Activated CD4-positive, alpha-beta T cell treated with anti-CD3 and anti-CD28 coated beads for 4 hours (primary cell): ENCODE measurements around the gene EML1.

Experiments
- DNase-seq, 2 donors: peaks; one replicate each; pipeline ENCODE4 v3.0.0-alpha.2; 2020

Gene EML1, protein sequence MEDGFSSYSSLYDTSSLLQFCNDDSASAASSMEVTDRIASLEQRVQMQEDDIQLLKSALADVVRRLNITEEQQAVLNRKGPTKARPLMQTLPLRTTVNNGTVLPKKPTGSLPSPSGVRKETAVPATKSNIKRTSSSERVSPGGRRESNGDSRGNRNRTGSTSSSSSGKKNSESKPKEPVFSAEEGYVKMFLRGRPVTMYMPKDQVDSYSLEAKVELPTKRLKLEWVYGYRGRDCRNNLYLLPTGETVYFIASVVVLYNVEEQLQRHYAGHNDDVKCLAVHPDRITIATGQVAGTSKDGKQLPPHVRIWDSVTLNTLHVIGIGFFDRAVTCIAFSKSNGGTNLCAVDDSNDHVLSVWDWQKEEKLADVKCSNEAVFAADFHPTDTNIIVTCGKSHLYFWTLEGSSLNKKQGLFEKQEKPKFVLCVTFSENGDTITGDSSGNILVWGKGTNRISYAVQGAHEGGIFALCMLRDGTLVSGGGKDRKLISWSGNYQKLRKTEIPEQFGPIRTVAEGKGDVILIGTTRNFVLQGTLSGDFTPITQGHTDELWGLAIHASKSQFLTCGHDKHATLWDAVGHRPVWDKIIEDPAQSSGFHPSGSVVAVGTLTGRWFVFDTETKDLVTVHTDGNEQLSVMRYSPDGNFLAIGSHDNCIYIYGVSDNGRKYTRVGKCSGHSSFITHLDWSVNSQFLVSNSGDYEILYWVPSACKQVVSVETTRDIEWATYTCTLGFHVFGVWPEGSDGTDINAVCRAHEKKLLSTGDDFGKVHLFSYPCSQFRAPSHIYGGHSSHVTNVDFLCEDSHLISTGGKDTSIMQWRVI

GRCh38 chr14:99793213-99794150, at the start of gene EML1:
EML1 (plus strand) TSS chr14:99793413; CDS start chr14:99793477, 64 bp downstream.
- DNase-seq, result peak; percentile 66 to 79

DNA sequence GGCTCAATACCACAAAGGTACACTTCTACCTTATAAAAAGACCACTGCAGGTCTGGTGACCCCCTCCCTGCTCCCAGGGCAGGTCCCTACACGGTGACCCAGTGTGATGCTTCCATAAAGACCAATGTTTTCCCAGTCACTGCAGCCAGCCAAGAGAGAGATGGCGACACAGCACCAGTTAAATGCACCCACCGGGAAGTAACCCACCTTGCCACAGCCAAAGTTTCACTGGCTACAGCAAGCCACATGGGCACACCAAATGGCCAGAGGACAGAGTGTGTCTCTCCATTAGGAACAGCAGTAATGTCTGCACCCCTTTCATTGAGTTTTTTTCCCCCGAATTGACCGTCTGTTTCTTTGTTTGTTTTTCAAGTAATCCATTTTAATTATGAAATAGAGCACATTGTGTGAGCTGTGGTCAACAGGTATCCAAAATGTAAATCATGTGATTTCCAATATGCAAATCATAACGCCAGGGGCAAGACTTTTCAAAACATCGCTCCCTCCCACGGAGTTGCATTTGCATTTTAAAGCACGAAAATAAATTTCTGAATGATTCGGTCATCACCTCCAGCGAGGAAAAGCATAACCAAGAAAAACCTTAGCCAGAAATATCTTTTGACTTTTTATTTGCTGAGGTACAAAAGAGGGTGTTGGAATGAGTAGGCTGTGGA, 48.9 kb upstream of the EML1 start:
- no peak for DNase-seq

DNA sequence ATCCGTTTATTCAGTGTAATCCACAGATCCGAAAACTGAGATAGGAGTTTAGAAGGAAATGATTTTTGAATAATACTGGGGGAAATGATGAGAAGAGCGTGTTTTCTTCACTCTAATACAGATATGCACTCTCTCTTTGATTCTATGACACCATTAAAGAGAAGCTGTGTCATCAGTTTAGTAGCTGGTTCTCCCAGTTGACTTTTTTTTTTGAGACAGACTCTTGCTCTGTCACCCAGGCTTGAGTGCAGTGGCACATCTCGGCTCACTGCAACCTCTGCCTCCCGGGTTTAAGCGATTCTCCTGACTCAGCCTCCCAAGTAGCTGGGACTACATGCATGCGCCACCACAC, 48.4 kb upstream of the EML1 start:
- DNase-seq, result no peak

- DNase-seq, result no peak
These were observed 47.8 kb upstream of the EML1 start for GRCh38 chr14:99745307-99745951.

DNA sequence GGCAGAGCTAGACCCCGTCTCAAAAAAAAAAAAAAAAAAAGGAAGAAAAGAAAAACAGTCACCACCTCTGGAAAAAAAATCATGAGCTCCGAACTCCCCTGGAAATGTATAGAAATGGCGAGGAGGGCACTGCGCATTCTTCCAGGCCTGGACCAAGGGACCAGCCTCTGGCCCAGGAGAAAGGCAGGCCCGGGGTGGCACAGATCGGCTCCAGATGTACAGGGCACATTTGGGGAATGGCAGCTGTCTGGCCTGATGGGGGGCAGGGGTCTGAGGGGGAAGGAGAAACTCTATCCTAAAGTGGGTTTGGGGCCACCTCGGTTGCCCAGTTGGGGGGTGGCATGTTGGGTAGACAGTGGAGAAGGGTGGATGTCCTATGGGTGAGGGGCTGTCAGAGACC, 46.0 kb upstream of the EML1 start:
- DNase-seq, result no peak

DNA sequence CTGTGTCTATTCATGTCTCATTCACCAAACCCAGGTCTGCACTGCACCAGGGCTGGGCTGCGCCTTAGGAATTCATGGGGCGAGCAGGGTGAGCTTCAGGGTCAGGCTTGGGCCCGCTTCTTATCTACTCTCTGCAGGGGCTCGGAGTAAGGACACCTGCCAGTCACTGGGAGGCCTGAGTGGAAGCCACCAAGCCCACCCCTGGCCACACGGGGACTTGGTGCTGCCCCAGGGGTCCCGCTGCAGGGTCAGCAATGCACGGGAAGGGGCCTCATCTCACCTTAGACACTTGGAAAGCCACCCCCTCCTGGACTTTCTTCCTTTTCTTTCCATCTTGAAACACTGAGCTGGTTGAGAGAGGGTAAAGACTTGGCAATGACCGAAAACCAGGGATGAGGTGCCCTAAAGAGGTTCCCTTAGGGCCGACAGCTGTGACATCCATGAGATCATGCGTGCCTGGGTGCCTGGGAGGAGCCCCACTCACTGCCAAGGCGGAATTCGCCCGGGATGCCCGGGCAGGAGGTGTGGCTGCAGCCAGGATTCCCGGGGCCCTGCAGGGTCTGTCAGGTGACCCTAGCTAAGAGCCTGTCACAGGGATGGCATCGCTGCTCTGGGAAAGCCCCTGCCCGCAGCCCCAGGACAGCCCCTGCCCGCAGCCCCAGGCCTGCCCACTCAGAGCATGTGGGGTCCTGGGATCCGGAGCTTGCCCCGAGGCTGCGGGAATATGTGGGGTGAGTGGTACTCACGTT, 45.5 kb upstream of the EML1 start:
- no peak for DNase-seq

GRCh38 chr14:99748529-99748928, 44.7 kb upstream of the EML1 start:
- no peak for DNase-seq

GRCh38 chr14:99749142-99749541, 44.1 kb upstream of the EML1 start:
- no peak for DNase-seq

- no peak for DNase-seq
These were observed 43.2 kb upstream of the EML1 start for GRCh38 chr14:99749763-99750715.

DNA sequence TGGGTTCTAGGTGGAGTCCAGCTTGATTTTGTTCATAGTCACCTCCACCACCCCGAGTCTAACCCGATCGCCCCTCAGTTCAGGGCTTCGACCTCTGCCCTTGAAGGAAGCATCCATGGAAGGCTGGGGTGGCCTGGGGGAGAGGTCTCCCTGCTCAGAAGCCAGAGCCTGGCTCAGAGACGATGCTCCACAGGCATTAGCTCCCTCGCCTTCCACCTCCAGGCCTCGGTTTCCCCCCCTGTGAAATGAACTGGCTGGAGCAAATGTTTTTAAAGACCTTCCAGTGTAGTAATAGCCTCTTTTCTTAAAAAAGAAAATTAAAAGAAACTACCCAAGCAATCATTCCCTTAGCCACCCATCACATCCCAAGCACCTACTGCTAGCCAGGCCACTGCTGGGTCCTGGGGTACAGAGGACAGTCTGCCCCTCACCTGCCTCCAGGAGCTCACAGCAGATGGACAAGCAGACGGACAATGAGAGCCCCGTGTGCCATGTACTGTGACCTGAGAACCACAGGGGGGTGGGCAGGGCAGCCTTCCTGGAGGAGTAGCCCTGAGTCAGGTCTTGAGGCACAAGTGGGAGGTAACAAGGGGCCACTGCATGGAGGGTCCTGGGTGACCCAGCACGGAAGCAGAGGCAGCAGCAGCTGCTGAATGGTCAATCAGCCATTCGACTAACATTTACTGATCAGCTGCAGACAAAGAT, 42.3 kb upstream of the EML1 start:
- DNase-seq, result no peak

DNA sequence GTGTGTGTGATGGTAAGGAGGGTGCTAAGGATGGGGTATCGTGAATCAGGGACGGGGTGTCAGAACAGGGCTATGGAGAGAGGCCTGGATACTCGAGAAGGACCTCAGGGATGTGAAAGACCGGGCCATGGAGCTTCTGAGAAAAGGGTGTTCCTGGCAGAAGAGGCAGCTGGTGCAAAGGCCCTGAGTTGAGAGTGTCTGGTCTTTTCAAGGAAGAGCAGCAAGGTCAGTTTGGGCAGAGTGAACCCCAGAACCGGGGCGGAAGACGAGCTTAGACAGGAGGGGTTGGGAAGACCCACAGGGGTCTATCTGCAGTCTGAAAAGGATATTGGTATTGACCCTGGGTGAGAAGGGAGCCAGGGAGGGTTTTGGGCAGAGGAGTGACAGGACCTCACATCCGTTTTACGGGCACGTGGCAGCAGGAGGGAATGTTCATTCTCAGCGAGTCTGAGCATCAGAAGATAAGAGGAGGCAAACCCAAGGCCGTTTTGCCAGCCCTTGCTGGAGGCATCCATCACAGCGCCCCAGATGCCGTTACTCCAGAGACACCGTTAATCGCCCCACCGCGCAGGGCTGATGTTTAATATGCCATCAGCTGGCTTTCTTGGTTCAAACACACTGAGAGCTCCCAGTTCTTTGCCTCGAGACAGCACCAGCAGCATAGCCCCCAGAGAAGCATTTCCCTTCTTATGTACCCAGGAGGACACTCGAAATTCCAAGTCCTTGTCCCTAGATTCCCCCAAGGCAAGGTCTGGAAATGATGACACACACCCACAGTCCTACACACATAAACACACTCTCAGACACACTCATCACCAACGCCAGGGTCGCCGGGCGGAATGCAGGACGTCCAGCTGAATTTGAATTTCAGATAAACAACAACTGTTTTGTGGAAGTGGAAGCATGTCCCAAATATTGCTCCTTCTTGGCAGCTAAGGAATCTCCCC, 41.4 kb upstream of the EML1 start:
- no peak for DNase-seq

DNA sequence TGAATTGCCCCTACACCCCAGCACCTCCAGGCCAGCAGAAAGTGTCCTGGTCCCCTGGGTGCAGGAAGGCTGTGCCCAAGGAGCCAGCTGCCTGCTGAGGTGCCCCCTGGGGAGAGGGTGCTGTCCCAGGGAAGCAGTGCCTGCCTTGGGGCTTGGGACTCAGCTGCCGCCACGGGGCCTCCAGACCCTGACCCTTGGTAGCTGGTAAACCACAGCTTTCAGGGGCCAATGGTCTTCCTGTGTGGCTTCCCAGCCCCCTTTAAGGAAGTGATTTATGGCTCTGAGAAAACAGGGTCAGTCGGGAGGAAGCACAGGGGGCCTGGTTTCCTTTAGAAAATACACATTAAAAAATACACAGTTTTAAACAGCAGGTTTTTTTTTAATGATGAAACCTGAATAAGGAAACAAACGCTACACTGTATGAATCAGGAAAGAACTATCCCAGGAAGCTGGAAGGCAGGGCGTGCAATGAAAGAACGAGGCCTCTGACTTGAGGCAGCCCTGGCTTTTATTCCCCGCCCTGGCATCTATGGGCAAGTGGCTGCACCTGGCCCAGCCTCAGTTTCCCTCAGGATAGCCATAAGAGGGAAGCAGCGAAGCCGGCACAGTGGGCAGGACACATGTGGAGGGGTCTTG, 40.6 kb upstream of the EML1 start:
- no peak for DNase-seq

DNA sequence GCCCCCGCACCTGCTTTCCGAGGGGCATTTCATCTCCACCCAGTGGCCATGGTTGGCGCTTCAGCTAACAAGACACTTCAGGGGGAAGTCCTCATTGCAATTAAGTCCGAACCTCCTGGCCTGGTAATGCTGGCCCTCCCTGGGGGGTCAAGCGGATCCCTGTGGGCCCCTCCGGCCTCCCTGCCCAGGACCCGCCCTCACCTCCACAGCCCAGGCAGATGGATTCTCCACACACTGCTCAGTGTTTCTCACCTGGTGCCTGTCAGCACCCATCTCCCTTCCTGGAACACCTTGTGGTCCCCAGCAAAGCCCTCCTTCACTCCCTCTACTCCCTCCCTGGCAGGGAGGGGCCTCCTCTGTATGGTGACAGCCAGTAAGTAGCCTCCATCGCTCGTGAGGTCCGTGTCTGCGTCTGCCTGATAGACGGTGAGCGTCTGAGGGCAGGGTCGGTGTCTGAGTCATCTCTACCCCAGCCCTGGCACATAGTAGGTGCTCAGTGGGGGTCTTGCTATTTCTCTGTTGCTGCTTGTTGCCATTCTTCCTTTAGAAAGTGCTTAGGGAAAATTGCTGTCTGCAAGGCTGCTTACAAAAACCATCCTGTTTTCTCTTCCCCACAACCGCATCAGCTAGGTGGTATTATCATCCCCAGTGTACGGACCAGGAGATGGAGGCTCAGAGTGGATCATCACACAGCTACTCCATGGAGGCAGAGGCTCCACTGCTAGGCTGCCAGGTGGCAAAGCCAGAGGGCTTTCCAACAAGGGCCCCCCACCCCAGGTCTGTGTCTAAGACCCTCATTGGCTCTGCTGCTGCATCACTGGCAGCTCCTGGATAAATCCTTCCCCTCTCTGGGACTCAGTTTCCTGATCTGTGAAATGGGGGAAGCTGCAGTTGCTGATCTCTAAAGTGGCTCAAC, 39.7 kb upstream of the EML1 start:
- no peak for DNase-seq

- no peak for DNase-seq
These were observed 38.8 kb upstream of the EML1 start for GRCh38 chr14:99754141-99755067.

DNA sequence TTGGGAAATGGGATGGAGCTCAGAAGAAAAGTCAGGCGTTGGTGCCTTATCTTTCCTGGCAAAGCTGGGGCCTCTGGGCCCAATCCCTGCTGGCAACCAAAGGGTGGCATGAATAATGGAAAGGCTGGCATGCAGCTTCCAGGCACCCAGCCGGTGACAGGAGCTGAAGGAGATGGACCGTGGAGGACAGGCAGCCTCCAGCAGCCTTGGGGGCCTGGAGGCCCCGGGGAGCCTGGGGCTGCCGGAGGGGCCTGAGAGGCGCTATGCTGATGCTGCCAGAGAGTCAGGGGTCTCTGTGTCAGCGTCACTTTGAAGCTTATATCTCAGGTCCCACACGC, 38.2 kb upstream of the EML1 start:
- no peak for DNase-seq
